HEK293 (cell line): ENCODE data around the gene MAML1.

Experiments used
- BCL11A ChIP-seq: fragments of 450-650 bp; formaldehyde crosslinking; IDR thresholded peaks from 2 replicates; pipeline ENCODE4 v1.5.1; 2016; ENCODE audit warnings: low read depth, missing biosample characterization, missing genetic modification characterization
- FEZF1 ChIP-seq: fragments of 450-650 bp; formaldehyde crosslinking; IDR thresholded peaks from 2 replicates; pipeline ENCODE4 v1.5.1; 2016; ENCODE audit warnings: missing biosample characterization, missing genetic modification characterization
- HOXC10 ChIP-seq: sonication (generic); formaldehyde crosslinking; IDR thresholded peaks from 2 replicates; pipeline ENCODE4 v1.8.1; 2023; ENCODE audit warnings: mild to moderate bottlenecking, missing genetic modification reagents
- MZF1 ChIP-seq: fragments of 450-650 bp; formaldehyde crosslinking; IDR thresholded peaks from 2 replicates; pipeline ENCODE4 v1.5.1; 2017; ENCODE audit warnings: missing biosample characterization, missing genetic modification characterization, borderline replicate concordance
- PRDM6 ChIP-seq: fragments of 450-650 bp; formaldehyde crosslinking; IDR thresholded peaks from 2 replicates; pipeline ENCODE4 v1.5.1; 2017; ENCODE audit warnings: missing biosample characterization, missing genetic modification characterization
- REPIN1 ChIP-seq: fragments of 450-650 bp; formaldehyde crosslinking; IDR thresholded peaks from 2 replicates; pipeline ENCODE4 v1.5.1; 2017; ENCODE audit warnings: missing biosample characterization, missing genetic modification characterization, low read depth
- SALL2 ChIP-seq: fragments of 450-650 bp; formaldehyde crosslinking; IDR thresholded peaks from 2 replicates; pipeline ENCODE4 v1.5.0; 2017; ENCODE audit warnings: missing biosample characterization, mild to moderate bottlenecking, missing genetic modification characterization, borderline replicate concordance
- SCRT1 ChIP-seq: fragments of 450-650 bp; formaldehyde crosslinking; IDR thresholded peaks from 2 replicates; pipeline ENCODE4 v1.5.1; 2016; ENCODE audit warnings: missing biosample characterization, missing genetic modification characterization, borderline replicate concordance
- SETDB1 ChIP-seq: IDR thresholded peaks from one replicate; pipeline ENCODE4 v1.6.1; 2017; ENCODE audit warnings: mild to moderate bottlenecking, low read length, moderate library complexity, mixed read lengths; ENCODE audit not compliant: insufficient read length
- ZBTB1 ChIP-seq: fragments of 450-650 bp; formaldehyde crosslinking; IDR thresholded peaks from 2 replicates; pipeline ENCODE4 v1.5.1; 2016; ENCODE audit warnings: missing biosample characterization, missing genetic modification characterization
- ZBTB17 ChIP-seq: fragments of 450-650 bp; formaldehyde crosslinking; IDR thresholded peaks from 2 replicates; pipeline ENCODE4 v1.5.1; 2016; ENCODE audit warnings: missing biosample characterization, missing genetic modification characterization
- ZNF10 ChIP-seq: fragments of 450-650 bp; formaldehyde crosslinking; IDR thresholded peaks from 2 replicates; pipeline ENCODE4 v1.5.1; 2017; ENCODE audit warnings: missing biosample characterization, missing genetic modification characterization
- ZNF121 ChIP-seq: fragments of 450-650 bp; formaldehyde crosslinking; IDR thresholded peaks from 2 replicates; pipeline ENCODE4 v1.5.1; 2016; ENCODE audit warnings: missing biosample characterization, missing genetic modification characterization
- ZNF133 ChIP-seq: fragments of 450-650 bp; formaldehyde crosslinking; IDR thresholded peaks from 2 replicates; pipeline ENCODE4 v1.5.1; 2016; ENCODE audit warnings: missing biosample characterization, missing genetic modification characterization
- ZNF140 ChIP-seq: fragments of 450-650 bp; formaldehyde crosslinking; IDR thresholded peaks from 2 replicates; pipeline ENCODE4 v1.5.1; 2016; ENCODE audit warnings: missing biosample characterization, missing genetic modification characterization
- ZNF155 ChIP-seq: fragments of 450-650 bp; formaldehyde crosslinking; IDR thresholded peaks from 2 replicates; pipeline ENCODE4 v1.5.1; 2016; ENCODE audit warnings: missing biosample characterization, missing genetic modification characterization
- ZNF157 ChIP-seq: fragments of 450-650 bp; formaldehyde crosslinking; IDR thresholded peaks from 2 replicates; pipeline ENCODE4 v1.5.1; 2016; ENCODE audit warnings: missing biosample characterization, missing genetic modification characterization
- ZNF248 ChIP-seq: fragments of 450-650 bp; formaldehyde crosslinking; IDR thresholded peaks from 2 replicates; pipeline ENCODE4 v1.5.1; 2017; ENCODE audit warnings: missing biosample characterization, missing genetic modification characterization
- ZNF311 ChIP-seq: fragments of 450-650 bp; formaldehyde crosslinking; IDR thresholded peaks from 2 replicates; pipeline ENCODE4 v1.5.1; 2017; ENCODE audit warnings: missing biosample characterization, missing genetic modification characterization, borderline replicate concordance
- ZNF366 ChIP-seq: fragments of 450-650 bp; formaldehyde crosslinking; conservative IDR thresholded peaks from 2 replicates; pipeline ENCODE4 v1.5.1; 2016; ENCODE audit warnings: missing biosample characterization, missing genetic modification characterization
- ZNF488 ChIP-seq: fragments of 450-650 bp; formaldehyde crosslinking; IDR thresholded peaks from 2 replicates; pipeline ENCODE4 v1.5.1; 2016; ENCODE audit warnings: missing biosample characterization, missing genetic modification characterization
- ZNF510 ChIP-seq: fragments of 450-650 bp; formaldehyde crosslinking; IDR thresholded peaks from 2 replicates; pipeline ENCODE4 v1.5.1; 2018; ENCODE audit warnings: mild to moderate bottlenecking, missing genetic modification characterization, missing biosample characterization; ENCODE audit not compliant: insufficient replicate concordance
- ZNF514 ChIP-seq: fragments of 450-650 bp; formaldehyde crosslinking; IDR thresholded peaks from 2 replicates; pipeline ENCODE4 v1.5.1; 2016; ENCODE audit warnings: missing biosample characterization, missing genetic modification characterization
- ZSCAN18 ChIP-seq: fragments of 450-650 bp; formaldehyde crosslinking; IDR thresholded peaks from 2 replicates; pipeline ENCODE4 v1.5.1; 2016; ENCODE audit warnings: missing biosample characterization, missing genetic modification characterization
- TF ChIP-seq, protein P1 (sequence below): fragments of 450-650 bp; formaldehyde crosslinking; IDR thresholded peaks from 2 replicates; pipeline ENCODE4 v1.5.1; 2016; ENCODE audit warnings: missing biosample characterization, missing genetic modification characterization
- TF ChIP-seq, protein P2 (sequence below): fragments of 450-650 bp; formaldehyde crosslinking; IDR thresholded peaks from 2 replicates; pipeline ENCODE4 v1.5.1; 2016; ENCODE audit warnings: missing biosample characterization, missing genetic modification characterization, borderline replicate concordance
- TF ChIP-seq, protein P3 (sequence below): fragments of 450-650 bp; formaldehyde crosslinking; conservative IDR thresholded peaks from 2 replicates; pipeline ENCODE4 v1.5.1; 2016; ENCODE audit warnings: low read depth, missing biosample characterization, missing genetic modification characterization

MAML1 gene

GRCh38 chr5:179818746-179819295 is 86.2 kb downstream of the MAML1 start (continued):
- TF ChIP-seq ZNF488 (tag by site-specific recombination) (no peak), ZNF311 (tag by site-specific recombination) (no peak), HOXC10 (CRISPR knock-in tag) (no peak), ZNF510 (no peak), SETDB1 (no peak), ZNF121 (tag by site-specific recombination) (no peak), ZNF514 (no peak), ZNF140 (no peak), MZF1 (tag by site-specific recombination) (peak; percentile 90), ZNF366 (tag by site-specific recombination) (peak; percentile 90), ZNF248 (tag by site-specific recombination) (no peak), ZSCAN18 (tag by site-specific recombination) (no peak), SCRT1 (tag by site-specific recombination) (no peak), FEZF1 (peak; percentile 19; the same call in 1 of the 2 replicates), ZNF157 (tag by site-specific recombination) (no peak), ZNF10 (tag by site-specific recombination) (peak; percentile 93), SALL2 (tag by site-specific recombination) (no peak), ZBTB17 (tag by site-specific recombination) (no peak), ZNF155 (no peak), ZNF133 (tag by site-specific recombination) (no peak), ZBTB1 (no peak; the same call in 1 of the 2 replicates), PRDM6 (peak; percentile 13; the same call in 1 of the 2 replicates), REPIN1 (tag by site-specific recombination) (no peak), BCL11A (tag by site-specific recombination) (peak; percentile 99)
- TF ChIP-seq, protein P1, sequence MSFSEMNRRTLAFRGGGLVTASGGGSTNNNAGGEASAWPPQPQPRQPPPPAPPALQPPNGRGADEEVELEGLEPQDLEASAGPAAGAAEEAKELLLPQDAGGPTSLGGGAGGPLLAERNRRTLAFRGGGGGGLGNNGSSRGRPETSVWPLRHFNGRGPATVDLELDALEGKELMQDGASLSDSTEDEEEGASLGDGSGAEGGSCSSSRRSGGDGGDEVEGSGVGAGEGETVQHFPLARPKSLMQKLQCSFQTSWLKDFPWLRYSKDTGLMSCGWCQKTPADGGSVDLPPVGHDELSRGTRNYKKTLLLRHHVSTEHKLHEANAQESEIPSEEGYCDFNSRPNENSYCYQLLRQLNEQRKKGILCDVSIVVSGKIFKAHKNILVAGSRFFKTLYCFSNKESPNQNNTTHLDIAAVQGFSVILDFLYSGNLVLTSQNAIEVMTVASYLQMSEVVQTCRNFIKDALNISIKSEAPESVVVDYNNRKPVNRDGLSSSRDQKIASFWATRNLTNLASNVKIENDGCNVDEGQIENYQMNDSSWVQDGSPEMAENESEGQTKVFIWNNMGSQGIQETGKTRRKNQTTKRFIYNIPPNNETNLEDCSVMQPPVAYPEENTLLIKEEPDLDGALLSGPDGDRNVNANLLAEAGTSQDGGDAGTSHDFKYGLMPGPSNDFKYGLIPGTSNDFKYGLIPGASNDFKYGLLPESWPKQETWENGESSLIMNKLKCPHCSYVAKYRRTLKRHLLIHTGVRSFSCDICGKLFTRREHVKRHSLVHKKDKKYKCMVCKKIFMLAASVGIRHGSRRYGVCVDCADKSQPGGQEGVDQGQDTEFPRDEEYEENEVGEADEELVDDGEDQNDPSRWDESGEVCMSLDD (tag by site-specific recombination): peak; percentile 99
- TF ChIP-seq, protein P2, sequence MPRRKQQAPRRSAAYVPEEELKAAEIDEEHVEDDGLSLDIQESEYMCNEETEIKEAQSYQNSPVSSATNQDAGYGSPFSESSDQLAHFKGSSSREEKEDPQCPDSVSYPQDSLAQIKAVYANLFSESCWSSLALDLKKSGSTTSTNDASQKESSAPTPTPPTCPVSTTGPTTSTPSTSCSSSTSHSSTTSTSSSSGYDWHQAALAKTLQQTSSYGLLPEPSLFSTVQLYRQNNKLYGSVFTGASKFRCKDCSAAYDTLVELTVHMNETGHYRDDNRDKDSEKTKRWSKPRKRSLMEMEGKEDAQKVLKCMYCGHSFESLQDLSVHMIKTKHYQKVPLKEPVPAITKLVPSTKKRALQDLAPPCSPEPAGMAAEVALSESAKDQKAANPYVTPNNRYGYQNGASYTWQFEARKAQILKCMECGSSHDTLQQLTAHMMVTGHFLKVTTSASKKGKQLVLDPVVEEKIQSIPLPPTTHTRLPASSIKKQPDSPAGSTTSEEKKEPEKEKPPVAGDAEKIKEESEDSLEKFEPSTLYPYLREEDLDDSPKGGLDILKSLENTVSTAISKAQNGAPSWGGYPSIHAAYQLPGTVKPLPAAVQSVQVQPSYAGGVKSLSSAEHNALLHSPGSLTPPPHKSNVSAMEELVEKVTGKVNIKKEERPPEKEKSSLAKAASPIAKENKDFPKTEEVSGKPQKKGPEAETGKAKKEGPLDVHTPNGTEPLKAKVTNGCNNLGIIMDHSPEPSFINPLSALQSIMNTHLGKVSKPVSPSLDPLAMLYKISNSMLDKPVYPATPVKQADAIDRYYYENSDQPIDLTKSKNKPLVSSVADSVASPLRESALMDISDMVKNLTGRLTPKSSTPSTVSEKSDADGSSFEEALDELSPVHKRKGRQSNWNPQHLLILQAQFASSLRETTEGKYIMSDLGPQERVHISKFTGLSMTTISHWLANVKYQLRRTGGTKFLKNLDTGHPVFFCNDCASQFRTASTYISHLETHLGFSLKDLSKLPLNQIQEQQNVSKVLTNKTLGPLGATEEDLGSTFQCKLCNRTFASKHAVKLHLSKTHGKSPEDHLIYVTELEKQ (tag by site-specific recombination): peak; percentile 83; the same call in 1 of the 2 replicates
- TF ChIP-seq, protein P3, sequence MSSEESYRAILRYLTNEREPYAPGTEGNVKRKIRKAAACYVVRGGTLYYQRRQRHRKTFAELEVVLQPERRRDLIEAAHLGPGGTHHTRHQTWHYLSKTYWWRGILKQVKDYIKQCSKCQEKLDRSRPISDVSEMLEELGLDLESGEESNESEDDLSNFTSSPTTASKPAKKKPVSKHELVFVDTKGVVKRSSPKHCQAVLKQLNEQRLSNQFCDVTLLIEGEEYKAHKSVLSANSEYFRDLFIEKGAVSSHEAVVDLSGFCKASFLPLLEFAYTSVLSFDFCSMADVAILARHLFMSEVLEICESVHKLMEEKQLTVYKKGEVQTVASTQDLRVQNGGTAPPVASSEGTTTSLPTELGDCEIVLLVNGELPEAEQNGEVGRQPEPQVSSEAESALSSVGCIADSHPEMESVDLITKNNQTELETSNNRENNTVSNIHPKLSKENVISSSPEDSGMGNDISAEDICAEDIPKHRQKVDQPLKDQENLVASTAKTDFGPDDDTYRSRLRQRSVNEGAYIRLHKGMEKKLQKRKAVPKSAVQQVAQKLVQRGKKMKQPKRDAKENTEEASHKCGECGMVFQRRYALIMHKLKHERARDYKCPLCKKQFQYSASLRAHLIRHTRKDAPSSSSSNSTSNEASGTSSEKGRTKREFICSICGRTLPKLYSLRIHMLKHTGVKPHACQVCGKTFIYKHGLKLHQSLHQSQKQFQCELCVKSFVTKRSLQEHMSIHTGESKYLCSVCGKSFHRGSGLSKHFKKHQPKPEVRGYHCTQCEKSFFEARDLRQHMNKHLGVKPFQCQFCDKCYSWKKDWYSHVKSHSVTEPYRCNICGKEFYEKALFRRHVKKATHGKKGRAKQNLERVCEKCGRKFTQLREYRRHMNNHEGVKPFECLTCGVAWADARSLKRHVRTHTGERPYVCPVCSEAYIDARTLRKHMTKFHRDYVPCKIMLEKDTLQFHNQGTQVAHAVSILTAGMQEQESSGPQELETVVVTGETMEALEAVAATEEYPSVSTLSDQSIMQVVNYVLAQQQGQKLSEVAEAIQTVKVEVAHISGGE (tag by site-specific recombination): no peak; the same call in 1 of the 2 replicates
